A549 (cell line): Measurements from ENCODE around the gene ART4.

Experiments used
- CHD4 ChIP-seq: fragments of 200-600 bp; sonication (generic); IDR thresholded peaks from 2 replicates; pipeline ENCODE4 v1.6.1; 2016; ENCODE audit warnings: antibody characterized with exemption, mild to moderate bottlenecking, borderline replicate concordance
- CTCF ChIP-seq: fragments of >200 bp; sonication (Bioruptor Twin); formaldehyde crosslinking; IDR thresholded peaks from 3 replicates; pipeline ENCODE4 v1.5.1; 2016
- EP300 ChIP-seq, 2 experiments: fragments of >200 bp; sonication (Bioruptor Twin); formaldehyde crosslinking; IDR thresholded peaks; 2 replicates in 1 of 2; 3 replicates in 1 of 2; pipeline ENCODE4 v1.6.1; 2016 to 2017
- HES2 ChIP-seq: fragments of >200 bp; sonication (Bioruptor Twin); formaldehyde crosslinking; IDR thresholded peaks from 2 replicates; pipeline ENCODE4 v1.6.1; 2016
- JUN ChIP-seq, 2 experiments: fragments of >200 bp; sonication (Bioruptor Twin); formaldehyde crosslinking; IDR thresholded peaks; 2 replicates in 1 of 2; 3 replicates in 1 of 2; pipeline ENCODE4 v1.6.1; 2016 to 2017
- KDM1A ChIP-seq: fragments of 200-600 bp; sonication (generic); IDR thresholded peaks from 2 replicates; pipeline ENCODE4 v1.6.1; 2016; ENCODE audit warnings: low read depth, mild to moderate bottlenecking
- MAX ChIP-seq: IDR thresholded peaks from 2 replicates; pipeline ENCODE4 v1.6.1; 2012
- POLR2A ChIP-seq: IDR thresholded peaks from 2 replicates; pipeline ENCODE4 v1.6.1; 2012; ENCODE audit warnings: mild to moderate bottlenecking, low read length
- RCOR1 ChIP-seq: fragments of 150-350 bp; IDR thresholded peaks from 2 replicates; pipeline ENCODE4 v1.6.1; 2014; ENCODE audit warnings: antibody characterized with exemption, low read length, low read depth

DNA sequence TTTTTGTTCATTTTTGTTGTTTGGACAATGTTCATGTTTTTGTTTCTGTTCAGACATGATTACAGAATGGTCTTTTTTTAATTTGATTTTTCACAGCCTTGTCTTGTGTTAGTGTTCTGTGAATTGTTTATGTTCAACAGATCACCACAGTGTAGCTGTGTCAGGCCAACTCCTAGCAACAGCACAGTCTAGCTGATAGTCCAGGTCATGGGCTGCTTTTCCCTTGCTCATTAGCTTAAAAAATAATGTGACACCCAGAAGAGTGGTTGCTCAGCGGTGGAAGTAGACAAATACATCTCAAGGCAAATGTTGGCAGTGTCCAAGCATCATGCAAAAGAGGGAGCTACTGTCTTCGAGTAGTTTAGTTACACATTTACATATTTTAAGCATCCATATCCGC, 62.5 kb downstream of the ART4 start:
- TF ChIP-seq EP300 (IDR thresholded peaks at IDR 0.05): no peak
- no peak for TF ChIP-seq KDM1A
- TF ChIP-seq HES2: no peak
- TF ChIP-seq POLR2A: no peak
- no peak for TF ChIP-seq CTCF
- TF ChIP-seq CHD4: no peak
- TF ChIP-seq JUN (IDR thresholded peaks at IDR 0.05): no peak
- TF ChIP-seq MAX: no peak
- TF ChIP-seq RCOR1: no peak
